IPS-NIHi7 (cell line): ENCODE data around the gene P3H3.

Experiments
- DNase-seq: peaks from one replicate; pipeline ENCODE4 v3.0.0; 2012; ENCODE audit warnings: mixed read lengths; ENCODE audit errors: extremely low spot score

Gene P3H3, protein sequence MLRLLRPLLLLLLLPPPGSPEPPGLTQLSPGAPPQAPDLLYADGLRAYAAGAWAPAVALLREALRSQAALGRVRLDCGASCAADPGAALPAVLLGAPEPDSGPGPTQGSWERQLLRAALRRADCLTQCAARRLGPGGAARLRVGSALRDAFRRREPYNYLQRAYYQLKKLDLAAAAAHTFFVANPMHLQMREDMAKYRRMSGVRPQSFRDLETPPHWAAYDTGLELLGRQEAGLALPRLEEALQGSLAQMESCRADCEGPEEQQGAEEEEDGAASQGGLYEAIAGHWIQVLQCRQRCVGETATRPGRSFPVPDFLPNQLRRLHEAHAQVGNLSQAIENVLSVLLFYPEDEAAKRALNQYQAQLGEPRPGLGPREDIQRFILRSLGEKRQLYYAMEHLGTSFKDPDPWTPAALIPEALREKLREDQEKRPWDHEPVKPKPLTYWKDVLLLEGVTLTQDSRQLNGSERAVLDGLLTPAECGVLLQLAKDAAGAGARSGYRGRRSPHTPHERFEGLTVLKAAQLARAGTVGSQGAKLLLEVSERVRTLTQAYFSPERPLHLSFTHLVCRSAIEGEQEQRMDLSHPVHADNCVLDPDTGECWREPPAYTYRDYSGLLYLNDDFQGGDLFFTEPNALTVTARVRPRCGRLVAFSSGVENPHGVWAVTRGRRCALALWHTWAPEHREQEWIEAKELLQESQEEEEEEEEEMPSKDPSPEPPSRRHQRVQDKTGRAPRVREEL

DNA sequence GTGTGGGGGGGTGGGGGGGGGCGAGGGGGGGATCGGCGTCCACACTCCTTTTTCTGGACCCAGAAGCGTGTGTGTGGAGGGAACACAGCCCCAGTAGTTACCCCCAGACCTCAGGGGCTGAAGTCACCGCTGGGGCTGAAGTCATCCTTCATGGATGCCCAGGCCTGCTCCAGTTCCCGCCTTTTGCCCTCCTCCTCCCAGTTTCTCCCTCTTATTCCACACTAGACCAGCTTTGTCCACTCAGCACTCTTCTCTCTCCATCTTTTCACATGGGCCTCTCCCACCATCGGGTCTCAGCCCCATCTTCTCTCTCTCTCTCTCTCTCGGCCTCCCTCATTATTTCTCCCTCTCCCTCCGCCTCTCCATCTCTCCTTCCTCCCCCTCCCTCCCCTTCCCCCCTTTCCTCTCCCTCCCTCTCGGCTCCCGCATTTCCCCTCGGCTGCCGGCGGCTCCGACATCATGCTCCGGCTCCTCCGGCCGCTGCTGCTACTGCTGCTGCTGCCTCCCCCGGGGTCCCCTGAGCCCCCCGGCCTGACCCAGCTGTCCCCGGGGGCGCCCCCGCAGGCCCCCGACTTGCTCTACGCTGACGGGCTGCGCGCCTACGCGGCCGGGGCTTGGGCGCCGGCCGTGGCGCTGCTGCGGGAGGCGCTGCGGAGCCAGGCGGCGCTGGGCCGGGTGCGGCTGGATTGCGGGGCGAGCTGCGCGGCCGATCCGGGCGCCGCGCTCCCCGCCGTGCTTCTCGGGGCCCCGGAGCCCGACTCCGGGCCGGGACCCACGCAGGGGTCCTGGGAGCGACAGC, at the start of gene P3H3:
Gene P3H3 (plus strand): TSS at position 426 of the 799 bp plus-strand sequence. CDS start 34 bp downstream, at position 460.
- peak; percentile 60 for DNase-seq

DNA sequence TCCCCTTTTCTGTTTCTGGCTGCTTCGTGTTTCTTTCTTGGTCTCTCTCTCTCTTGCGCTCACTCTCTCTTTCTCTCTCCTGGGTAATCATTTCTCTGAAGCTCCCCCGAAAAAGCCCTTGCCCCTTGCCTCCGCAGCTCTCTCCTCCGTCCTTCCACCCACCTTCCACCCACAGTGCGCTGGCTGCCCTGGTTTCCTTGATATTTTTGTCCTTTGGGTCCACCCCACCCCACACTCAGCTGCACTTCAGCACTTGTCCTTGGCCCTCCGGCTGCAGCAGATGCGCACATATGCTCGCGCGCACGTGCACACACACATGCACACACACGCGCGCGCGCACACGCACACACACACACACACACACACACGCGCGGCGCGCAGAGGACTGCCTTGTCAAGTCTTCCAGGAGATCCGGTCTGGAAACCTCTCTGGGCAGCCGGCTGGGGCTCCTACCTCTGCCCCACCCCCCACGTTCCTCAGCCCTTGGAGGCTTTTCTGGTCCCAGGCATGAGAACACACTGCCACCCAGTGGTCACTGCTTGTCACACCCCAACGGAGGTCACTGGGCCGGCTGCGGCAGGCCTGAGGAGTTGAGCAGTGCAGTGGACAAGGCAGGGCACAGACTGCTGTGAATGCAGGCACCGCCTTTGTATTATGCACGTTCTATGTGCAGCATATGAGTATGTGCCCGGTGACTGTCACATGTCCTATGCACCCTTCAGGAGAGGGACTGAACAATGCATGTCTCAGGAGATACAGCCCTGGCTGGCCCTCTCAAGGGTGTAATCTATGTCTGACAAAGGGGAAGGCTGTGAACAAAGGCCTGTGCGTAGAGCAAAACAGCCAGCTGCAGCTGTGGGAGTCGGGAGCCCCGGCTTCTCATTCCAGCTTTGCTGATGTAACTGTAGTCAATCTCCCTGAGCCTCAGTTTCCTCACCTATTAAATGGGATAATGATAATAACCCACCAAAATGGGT, 49.3 kb upstream of the P3H3 start:
- DNase-seq = peak; percentile 88

DNA sequence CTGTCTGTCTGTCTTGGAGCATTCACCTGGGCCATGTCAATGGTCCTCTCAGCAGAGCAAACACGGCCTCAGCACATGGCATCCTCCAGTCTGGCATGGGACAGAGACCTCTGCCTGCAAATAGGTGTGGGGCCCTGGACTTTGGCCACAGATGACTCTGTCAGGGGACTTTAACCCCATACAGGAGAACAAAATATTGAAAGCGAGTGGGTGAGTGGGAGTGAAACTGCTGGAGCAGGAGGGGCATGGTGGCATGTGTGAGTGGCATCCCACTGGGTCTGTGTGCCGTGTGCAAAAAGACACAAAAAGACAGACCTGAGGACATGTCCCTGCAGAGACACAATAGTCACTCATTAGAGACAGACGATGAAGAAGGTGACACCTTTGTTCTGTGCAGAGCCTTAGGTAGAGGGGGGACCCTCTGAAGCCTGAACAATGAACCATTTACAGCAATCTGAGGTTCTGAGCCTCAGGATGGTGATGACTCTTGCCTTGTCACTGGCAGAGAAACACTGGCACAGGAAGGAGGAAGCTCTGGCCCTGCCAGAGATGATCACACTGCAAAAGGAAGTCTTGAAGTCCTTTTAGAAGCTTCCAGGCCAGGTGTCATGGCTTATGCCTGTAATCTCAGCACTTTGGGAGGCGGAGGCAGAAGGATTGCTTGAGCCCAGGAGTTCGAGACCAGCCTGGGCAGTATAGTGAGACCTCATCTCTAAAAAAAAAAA, 48.3 kb upstream of the P3H3 start:
- no peak for DNase-seq

DNA sequence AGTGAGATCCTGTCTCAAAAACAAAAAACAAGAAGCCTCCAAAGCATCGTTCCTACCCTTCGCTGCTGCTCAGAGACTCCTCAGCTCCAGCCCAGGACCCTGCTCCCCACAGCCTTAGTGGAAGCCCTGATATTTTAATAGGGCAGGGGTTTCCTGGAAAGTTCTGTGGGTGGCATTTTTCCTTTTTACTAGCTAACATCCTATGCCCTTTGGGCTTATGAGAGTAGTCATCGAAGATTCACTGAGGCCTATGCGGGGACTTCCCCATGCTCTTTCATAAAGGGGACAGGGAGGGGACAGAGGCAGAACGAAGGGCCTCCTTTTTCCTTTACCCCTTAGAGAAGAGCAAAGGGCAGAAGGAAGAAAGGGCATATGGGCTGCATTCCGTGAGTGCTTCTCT, 47.6 kb upstream of the P3H3 start:
- no peak for DNase-seq

DNA sequence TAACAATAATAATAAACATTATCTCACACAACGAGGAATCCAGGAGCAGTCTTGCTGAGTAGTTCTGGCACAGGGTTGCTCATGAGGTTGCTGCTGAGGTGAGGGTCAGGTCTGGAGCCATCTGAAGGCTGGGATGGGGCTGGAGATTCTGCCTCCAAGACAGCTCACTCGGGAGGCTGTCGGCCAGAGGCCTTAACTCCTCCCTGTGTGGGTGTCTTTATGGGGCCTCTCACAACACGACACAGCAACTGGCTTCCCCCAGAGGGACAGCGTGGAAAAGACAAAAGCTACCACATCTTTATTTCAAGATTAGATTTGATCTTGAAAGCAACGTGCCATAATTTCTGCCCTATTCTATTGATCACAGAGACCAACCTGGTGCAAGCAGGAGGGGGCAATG, 46.1 kb upstream of the P3H3 start:
- no peak for DNase-seq

DNA sequence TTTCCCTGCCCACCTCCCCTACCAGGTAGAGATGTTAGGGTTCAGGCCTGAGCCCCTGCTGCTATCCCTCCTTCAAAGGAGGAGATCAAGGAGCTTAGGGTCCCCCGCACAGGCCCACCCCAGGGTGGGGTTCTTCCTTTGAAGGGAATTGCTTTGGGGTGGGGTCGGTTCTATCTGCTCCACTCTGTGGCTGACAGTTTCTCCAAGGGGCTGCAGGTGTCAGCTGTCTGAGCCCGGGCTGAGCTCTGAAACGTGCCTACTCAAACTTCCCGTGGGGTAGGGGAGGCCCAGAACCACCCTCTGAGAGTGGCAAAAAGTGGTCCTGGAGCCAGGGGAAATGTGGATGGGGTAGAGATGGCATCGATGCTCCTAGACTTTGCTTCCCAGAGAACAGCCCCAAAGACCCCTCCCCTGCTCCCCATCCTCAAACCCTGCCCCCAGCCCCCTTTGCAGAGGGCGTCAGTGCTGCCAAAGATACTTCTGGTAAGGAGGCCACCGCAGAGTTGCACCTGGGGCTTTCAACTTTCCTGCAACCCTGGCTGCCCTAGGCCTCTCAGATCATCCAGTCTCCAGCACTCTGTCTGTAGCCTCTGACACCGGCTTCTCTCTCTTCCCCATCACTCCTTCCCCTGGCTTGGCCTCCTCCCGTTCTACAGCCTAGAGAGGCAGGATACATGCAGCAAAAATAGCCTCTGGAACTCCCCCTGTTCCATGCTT, 45.2 kb upstream of the P3H3 start:
- DNase-seq = no peak

DNA sequence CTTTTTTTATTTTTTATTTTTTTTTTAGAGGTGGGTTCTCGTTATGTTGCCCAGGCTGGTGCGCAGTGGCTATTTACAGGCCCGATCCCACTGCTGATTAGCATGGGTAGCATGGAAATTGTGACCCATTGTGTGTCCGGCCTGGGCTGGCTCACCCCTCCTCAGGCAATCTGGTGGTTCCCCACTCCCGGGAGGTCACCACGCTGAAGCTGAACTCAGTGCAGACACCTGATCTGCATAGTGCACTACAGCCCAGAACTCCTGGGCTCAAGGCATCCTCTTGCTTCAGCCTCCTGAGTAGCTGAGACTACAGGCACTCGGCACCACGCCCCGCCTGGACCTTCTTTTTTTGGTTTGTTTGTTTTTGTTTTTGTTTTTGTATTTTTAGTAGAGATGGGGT, 44.4 kb upstream of the P3H3 start:
- DNase-seq = no peak

DNA sequence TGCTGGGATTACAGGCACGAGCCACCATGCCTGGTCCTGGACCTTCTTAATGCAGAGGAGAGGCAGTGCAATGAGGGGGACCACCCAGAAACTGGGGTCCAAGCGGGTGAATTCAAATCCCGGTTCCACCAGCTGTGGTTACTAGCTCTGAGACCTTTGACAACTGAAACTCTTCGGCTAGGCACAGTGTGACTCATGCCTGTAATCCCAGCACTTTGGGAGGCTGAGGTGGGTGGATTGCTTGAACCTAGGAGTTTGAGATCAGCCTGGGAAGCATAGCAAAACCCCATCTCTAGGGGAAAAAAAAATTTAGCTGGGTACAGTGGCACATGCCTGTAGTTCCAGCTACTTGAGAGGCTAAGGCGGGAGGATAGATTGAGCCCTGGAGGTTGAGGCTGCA, 43.9 kb upstream of the P3H3 start:
- no peak for DNase-seq

DNA sequence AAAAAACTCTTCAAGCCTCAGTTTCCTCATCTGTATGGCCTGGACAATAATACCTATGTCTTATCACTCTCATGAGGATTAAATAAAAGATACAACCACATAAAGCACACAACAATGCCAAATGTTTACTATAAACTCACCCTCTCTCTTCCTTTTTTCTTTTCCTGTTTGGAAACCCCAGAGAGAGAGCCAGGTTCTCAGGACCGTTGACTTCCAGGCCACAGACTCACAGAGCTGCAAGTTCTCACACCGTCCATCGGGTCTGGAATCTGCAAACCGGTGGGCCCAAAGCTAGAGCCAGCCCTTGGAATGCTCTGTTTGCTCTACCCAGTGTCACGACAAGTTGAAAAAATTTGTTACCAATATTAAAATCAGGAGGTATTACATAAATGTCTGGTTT, 43.4 kb upstream of the P3H3 start:
- DNase-seq = no peak

DNA sequence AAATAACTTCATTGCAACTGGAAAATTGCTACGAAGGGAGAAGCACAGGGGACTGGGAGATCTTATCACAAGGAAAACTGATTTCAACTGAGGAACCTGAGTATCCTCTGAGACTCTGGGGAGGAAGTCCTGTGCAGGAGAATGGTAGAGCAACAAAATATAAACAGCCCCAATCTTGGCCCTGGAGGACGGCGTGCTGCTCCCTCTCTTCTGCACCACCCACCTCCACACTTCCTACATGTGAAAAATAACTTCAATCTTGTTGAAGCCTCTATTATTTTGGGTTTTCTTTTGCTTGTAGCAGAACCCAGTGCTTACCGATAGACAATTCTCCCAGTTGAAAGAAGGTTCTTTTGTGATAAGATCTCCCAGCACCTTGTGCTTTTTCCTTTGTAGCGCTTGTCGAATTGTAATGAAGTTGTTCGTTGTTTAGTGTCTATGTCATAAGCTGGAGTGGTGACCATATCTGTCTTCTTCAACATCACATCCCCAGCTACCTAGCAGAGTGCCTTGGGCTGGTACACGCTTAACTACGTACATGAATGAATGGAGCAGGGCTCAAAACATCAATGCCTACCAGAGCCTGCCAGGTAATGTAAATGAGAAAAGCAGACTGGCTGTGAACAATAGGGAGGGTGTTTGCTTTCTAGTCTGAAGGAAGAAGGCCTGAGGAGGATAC, 41.7 kb upstream of the P3H3 start:
- DNase-seq = no peak

DNA sequence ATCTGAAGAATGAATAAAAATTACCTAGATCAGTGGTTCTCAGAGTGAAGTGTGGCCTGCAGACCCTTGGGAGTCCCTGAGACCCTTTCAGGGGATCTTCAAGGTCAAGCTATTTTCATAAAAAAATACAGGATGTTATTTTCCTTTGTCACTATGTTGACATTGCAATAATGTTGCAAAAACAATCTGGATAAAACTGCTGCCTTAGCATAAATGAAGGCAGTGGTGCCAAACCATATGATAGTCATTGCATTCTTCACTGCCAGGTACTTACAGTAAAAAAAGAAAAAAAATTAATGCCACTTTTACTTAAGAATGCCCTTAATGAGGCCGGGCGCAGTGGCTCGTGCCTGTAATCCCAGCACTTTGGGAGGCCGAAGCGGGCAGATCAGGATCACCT, 40.9 kb upstream of the P3H3 start:
- DNase-seq = no peak

DNA sequence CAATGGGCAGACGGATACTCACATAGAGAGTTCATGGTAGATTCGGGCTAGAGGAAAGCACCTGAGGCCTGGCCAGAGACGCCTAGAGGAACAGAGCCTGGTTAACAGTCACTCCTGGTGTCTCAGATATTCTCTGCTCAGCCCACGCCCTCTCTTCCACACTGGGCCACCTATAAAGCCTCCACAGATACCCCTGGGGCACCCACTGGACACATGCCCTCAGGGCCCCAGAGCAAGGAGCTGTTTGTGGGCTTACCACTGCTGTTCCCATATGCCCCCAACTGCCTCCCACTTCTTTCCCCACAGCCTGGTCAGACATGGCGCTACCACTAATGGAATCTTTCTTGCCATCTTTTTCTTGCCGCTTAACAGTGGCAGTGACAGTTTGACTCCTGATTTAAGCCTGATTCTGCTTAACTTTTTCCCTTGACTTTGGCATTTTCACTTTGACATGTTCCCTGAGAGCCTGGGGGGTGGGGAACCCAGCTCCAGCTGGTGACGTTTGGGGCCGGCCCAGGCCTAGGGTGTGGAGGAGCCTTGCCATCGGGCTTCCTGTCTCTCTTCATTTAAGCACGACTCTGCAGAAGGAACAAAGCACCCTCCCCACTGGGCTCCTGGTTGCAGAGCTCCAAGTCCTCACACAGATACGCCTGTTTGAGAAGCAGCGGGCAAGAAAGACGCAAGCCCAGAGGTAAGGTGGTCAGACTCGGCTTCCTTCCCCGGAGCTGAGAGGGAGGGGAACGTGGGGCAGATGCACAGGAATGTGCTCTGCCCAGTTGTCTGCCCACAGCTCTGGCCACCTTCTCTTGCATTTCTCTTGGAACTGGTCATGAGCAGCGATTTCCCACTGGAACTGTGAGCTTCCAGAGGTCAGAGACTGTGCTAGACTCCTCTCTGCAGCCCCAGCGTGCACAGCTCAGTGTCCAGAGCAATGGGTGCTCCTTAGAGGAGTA, 39.0 kb upstream of the P3H3 start, which contains the start of gene CD4:
Gene CD4 (plus strand): TSS at position 557 of the 953 bp plus-strand sequence. CDS start 10,611 bp downstream, outside the sequence.
- DNase-seq = no peak

DNA sequence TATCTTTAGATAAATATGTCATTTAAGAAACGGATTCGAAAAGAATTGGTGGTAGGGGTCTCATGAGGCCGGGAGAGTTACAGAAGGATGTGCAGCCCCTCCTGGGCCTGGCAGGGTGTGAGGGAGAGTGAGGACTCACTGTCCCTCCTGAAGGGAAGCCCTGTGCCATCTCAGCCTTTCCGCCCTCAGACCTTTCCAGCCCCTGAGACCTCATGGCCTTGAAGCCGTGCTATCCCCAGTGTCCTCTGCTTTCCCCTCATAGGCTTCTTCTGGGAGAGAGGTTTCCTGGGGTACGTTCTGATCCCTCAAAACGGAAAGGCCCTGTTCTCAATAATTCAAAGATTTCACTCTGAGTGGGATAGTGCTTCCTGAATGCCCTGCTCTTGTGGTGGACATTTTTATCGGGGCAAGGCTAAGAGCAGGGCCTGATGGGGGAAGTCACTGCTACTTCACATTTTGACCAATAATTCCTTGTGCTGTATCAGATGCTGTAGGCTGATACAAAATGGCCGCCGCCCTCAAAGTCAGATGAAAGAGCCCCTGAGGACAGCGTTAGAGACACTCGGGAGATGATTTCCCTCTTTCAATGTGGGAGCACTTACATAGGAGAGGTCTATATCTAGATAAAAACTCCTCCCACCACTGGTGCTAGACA, 37.6 kb upstream of the P3H3 start:
- no peak for DNase-seq

DNA sequence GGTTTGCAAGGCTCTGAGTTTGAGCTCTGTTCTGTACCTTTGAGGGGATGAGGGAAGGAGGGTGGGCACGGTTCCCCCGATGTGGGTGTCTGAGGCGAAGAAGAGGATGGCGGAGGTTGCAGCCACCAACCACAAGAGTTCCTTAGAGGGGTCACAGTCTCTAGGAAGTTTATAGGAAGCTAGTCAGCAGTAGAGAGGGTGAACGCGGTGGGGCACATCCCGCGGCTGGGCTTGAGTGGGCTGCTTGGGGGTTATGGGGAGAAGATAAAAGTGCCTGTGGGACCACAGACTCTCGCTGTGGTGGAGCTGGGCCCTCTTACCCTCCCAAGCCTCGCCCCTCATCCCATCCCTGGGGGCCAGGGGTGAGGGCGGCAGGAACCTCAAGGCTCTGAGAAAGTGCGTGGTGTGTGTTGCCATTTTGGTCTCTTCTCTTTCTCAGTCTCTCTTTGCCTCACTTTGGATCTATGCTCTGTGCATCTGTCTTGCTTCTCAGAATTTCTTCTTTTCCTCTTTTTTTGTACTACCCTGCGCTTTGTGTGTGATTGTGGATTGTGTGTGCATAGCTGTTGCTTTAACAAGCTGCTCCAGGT, 36.2 kb upstream of the P3H3 start:
- no peak for DNase-seq

DNA sequence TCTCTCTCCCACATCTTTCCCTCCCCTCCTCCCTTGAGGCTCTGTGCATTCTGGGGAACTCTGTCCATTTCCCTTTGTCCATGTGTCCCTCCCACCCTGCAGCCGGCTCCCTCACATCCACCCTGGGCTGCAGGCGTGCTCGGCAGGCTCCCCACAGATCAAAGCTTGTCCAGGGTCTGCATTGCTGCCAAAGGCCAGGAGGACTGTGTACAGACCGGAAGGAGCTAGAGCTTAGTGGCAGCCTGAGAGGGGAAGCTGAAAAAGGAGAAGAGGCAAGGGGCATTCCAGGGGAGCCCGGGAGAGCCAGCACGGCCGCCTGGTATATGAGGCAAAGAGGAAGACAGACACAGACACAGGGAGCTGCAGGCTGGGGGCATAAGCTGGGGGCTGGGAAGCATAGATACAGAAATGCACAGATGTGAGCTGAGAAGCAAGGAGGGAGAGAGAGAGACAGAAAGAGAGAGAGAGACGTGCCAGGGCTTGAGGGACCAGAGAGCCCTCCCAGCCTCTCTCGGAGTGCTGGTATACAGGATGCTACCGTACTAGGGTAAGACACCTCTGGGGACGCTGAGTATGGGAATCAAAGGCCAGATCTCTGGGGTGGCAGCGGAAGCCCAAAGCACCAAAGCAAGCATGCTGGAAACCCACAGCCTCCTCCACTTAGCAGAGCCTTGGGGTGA, 35.5 kb upstream of the P3H3 start:
- no peak for DNase-seq

DNA sequence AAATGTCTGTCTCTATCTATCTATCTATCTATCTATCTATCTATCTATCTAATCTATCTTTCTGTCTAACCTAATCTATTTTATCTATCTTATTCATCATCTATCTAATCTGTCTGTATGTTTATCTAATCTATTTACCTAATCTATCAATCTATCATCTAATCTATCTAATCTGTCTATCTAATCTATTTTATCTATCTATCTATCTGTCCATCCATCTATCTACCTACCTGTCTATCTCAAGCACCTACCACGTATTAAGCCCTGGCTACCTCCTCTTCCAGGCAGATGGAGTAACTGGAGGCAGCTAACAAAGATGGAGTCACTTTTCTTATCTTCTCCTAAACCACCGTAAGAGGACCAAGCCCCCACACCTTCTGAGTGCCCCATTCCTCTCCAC, 33.1 kb upstream of the P3H3 start:
- no peak for DNase-seq
